Adrenal gland (tissue), 5 donors: ENCODE measurements around the gene SPOCK1.

Source experiments
- POLR2A ChIP-seq, 2 donors: fragments of 450-650 bp; IDR thresholded peaks; one replicate each; pipeline ENCODE4 v1.6.1; 2017; ENCODE audit warnings: antibody characterized with exemption in 2 of 2, mild to moderate bottlenecking in 2 of 2, moderate library complexity in 1 of 2
- TF ChIP-seq, protein P1 (sequence below), 6 experiments: fragments of 450-650 bp in 4 of 6; fragments of 200-600 bp in 2 of 6; sonication (generic) in 1 of 6; IDR thresholded peaks; 1 replicate in 5 of 6; 2 replicates in 1 of 6; pipeline versions ENCODE4 v1.5.1 to v1.8.0; 2016 to 2021; ENCODE audit warnings: antibody characterized with exemption in 6 of 6, mild to moderate bottlenecking in 2 of 6, moderate library complexity in 1 of 6
- donor health status: DM: no; HTN: no; CAD: no.

GRCh38 chr5:137501226-137501625 lies 2.1 kb upstream of the SPOCK1 start:
- no peak for TF ChIP-seq POLR2A (IDR thresholded peaks at IDR 0.05)
- TF ChIP-seq, protein P1, sequence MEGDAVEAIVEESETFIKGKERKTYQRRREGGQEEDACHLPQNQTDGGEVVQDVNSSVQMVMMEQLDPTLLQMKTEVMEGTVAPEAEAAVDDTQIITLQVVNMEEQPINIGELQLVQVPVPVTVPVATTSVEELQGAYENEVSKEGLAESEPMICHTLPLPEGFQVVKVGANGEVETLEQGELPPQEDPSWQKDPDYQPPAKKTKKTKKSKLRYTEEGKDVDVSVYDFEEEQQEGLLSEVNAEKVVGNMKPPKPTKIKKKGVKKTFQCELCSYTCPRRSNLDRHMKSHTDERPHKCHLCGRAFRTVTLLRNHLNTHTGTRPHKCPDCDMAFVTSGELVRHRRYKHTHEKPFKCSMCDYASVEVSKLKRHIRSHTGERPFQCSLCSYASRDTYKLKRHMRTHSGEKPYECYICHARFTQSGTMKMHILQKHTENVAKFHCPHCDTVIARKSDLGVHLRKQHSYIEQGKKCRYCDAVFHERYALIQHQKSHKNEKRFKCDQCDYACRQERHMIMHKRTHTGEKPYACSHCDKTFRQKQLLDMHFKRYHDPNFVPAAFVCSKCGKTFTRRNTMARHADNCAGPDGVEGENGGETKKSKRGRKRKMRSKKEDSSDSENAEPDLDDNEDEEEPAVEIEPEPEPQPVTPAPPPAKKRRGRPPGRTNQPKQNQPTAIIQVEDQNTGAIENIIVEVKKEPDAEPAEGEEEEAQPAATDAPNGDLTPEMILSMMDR (IDR thresholded peaks at IDR 0.05), result no peak
